ENCODE results near the gene SSX2IP.

GRCh38 chr1:84675631-84676030 lies 14.6 kb downstream of the SSX2IP start:
- TF ChIP-seq CTCF (IDR thresholded peaks at IDR 0.05; ENCODE audit: low read length) (no peak), EZH2 (IDR thresholded peaks at IDR 0.05; ENCODE audit: borderline replicate concordance, low read length) (no peak)
